ENCODE data around the gene BTBD1. TPM values are rescaled to one million over a fixed set of nuclear protein-coding genes. Genes with fewer than 3 reads are reported as not detected.

Gene BTBD1
- total and polyA plus RNA-seq, 8 donors: 41.4 to 64.5 (median 62.4) TPM

DNA sequence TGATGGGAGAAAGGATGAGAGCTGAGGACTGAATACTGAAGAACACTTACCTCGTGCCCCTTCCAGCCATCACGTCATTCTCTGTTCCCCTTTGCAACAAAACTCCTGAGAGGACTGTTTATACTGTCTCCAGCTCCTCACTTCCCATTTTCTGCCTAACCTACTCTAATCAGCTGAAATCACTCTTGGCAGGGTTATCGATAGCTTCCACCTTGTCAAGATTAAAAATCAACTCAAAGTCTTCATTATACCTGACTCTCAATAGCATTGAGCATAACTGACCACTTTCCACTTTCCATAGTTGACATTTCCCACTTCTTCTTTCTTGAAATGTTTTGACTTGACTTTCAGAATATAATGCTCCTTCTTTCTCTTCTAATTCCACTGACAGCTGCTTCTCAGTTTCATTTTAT is 4.3 kb downstream of the BTBD1 start:
- intact Hi-C loops (cut with DNase I): no loop called here
- Histone ChIP-seq H3K9me3 (no peaks in the 10 kb centered on the region), H3K36me3 (peaks cover 0 to 5% of the 10 kb centered on the region in 2 donors), H3K4me3 (no peak overlapping the region), H3K4me1 (peaks cover 21 to 63% of the 10 kb centered on the region in 2 donors), H3K27ac (no peak overlapping the region), H3K27me3 (no peaks in the 10 kb centered on the region)
- TF ChIP-seq, protein P1, sequence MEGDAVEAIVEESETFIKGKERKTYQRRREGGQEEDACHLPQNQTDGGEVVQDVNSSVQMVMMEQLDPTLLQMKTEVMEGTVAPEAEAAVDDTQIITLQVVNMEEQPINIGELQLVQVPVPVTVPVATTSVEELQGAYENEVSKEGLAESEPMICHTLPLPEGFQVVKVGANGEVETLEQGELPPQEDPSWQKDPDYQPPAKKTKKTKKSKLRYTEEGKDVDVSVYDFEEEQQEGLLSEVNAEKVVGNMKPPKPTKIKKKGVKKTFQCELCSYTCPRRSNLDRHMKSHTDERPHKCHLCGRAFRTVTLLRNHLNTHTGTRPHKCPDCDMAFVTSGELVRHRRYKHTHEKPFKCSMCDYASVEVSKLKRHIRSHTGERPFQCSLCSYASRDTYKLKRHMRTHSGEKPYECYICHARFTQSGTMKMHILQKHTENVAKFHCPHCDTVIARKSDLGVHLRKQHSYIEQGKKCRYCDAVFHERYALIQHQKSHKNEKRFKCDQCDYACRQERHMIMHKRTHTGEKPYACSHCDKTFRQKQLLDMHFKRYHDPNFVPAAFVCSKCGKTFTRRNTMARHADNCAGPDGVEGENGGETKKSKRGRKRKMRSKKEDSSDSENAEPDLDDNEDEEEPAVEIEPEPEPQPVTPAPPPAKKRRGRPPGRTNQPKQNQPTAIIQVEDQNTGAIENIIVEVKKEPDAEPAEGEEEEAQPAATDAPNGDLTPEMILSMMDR (IDR thresholded peaks at IDR 0.05): no peak
- ATAC-seq (no peak), DNase-seq (no peak)

DNA sequence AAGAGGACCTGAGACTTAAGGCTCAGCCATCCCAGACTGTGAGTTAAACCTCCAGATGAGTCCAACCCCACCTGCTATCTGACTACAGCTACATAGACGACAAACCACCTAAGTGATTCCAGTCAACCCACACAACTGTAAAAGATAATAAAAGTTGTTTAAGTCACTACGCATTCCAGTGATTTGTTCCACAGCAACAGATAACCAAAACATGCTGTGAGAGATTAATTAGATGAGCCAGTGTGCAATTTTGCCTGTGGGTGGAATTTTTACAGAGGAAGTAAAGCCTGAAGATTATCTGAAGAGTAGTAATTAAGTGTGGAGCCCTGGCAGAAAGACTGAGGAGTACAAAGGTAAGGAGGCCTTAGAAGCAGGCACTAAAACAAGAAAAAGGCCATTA is 5.4 kb downstream of the BTBD1 start:
- Histone ChIP-seq H3K27ac (no peak overlapping the region), H3K4me3 (no peak overlapping the region)

DNA sequence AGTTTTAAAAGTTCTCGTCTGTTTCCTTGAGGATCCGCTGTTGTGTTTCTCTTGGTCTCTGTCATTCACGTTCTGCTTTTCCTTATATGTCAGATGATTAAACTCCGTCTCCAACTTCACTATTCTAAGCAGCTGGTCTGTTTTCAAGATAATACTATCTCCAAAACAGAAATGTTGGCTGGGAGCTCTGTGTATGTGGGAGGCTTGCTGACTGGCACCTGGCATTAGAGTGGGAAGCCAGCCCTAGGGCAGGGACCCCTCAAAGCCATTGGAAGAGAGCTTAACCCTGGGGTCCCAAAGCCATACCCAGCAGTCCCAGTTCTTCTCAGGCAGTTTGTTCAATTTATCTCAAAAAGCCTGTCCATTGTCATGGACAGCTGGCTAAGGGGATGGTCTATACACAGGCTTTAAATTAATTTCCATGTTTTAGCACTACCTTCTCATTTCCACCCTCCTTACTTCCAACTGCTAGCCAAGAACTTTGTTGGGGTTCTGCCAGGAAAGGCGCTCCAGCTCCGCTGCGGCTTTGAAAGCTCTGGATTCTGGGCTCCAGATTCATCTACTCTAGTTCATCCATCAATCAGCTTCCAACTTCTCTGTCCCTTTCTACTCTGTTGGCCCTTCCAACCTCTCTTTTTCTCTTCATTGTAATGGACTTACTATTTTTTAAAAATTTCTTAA is 9.2 kb downstream of the BTBD1 start:
- Histone ChIP-seq H3K27ac (peak overlapping the region in 1 of 2 donors; percentile 5), H3K9me3 (no peaks in the 10 kb centered on the region), H3K4me3 (no peak overlapping the region), H3K4me1 (peaks cover 5 to 31% of the 10 kb centered on the region in 2 donors), H3K36me3 (peaks cover 0 to 34% of the 10 kb centered on the region in 2 donors), H3K27me3 (no peaks in the 10 kb centered on the region)
- ATAC-seq (no peak), DNase-seq (peak in 1 of 4 donors; percentile 53)
- TF ChIP-seq, protein P1 (IDR thresholded peaks at IDR 0.05): no peak
- intact Hi-C loops (cut with DNase I): no loop called here

More for the DNA sequence above, 5.4 kb downstream of the BTBD1 start:
- H3K36me3 ChIP-seq: peaks cover 0 to 5% of the 10 kb centered on the region in 2 donors
- H3K4me1 ChIP-seq: peaks cover 23 to 58% of the 10 kb centered on the region in 2 donors
- TF ChIP-seq, protein P1 (IDR thresholded peaks at IDR 0.05): no peak
- ATAC-seq (no peak), DNase-seq (no peak)
- no peaks in the 10 kb centered on the region for H3K27me3 ChIP-seq
- H3K9me3 ChIP-seq: no peaks in the 10 kb centered on the region
- intact Hi-C loops (cut with DNase I): no loop called here

DNA sequence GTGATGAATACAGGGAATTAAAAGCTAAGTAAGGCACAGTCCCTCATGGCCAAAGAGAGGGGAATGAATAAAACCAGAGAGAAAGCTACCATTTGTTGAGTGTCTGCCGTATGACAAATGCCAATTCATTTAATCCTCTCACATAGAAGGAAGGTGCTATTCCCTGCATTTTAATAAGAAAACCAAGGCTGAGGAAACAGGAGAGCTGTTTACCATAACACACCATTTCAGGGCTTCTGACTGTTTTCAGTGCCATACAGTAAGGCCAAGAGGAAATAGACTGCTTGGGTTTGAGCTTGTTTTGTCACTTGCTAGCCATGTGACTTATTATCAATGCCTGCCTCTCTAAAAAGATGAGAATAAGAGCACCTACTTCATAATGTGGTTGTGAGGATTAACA is 10.1 kb downstream of the BTBD1 start:
- DNase-seq: no peak
- intact Hi-C loops (cut with DNase I): no loop called here
- Histone ChIP-seq H3K4me1 (peaks cover 5 to 24% of the 10 kb centered on the region in 2 donors), H3K9me3 (no peaks in the 10 kb centered on the region), H3K27ac (no peak overlapping the region), H3K4me3 (no peak overlapping the region), H3K36me3 (peaks cover 0 to 34% of the 10 kb centered on the region in 2 donors), H3K27me3 (no peaks in the 10 kb centered on the region)
- ATAC-seq: no peak
- TF ChIP-seq, protein P1 (IDR thresholded peaks at IDR 0.05): no peak

DNA sequence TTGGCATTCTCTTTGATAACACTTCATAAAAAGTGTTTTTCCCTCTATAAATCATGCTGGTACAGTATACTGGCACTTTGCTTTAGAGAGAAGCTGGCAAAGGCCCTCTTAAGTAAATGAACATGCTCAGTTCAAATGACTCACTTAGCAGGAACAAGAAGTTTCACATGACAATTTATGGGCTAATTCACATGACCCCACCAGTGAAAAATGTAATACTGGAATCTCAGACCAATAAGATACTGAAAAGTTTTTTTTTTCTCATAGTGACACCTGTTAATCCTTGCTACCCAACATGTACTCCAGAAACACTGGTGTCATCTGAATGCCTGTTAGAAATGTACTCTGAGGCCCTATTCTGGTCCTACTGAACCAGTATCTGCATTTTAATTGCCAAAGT is 13.9 kb downstream of the BTBD1 start:
- intact Hi-C loops (cut with DNase I): no loop called here
- DNase-seq (no peak), ATAC-seq (peak; percentile 81)

More for the DNA sequence above, 13.9 kb downstream of the BTBD1 start:
- TF ChIP-seq, protein P1 (IDR thresholded peaks at IDR 0.05): no peak
- H3K4me1 ChIP-seq: peaks cover 2 to 12% of the 10 kb centered on the region in 2 donors
- H3K4me3 ChIP-seq: no peak overlapping the region
- H3K36me3 ChIP-seq: peaks cover 0 to 41% of the 10 kb centered on the region in 2 donors
- H3K27ac ChIP-seq: peak overlapping the region in 1 of 2 donors; percentile 37
- no peaks in the 10 kb centered on the region for H3K27me3 ChIP-seq
- H3K9me3 ChIP-seq: no peaks in the 10 kb centered on the region

Data from left lung (tissue), 10 donors.